H1 (cell line): ENCODE measurements around the gene ATP1A1. TPM values are rescaled to one million over a fixed set of nuclear protein-coding genes. Genes with fewer than 3 reads are reported as not detected.

ENCODE experiments used
- CTCF ChIA-PET: fragments of 300-600 bp; sonication (Branson Sonifier 250); formaldehyde crosslinking; loops from one replicate; lab custom pipeline; 2021; ENCODE audit not compliant: partially characterized antibody; lab: Charles Lee
- POLR2A ChIA-PET: fragments of 300-600 bp; sonication (Branson Sonifier 250); formaldehyde crosslinking; loops from one replicate; lab custom pipeline; 2021; ENCODE audit warnings: inconsistent platforms; ENCODE audit not compliant: partially characterized antibody; lab: Charles Lee
- DNase-seq, 2 experiments: peaks; one replicate each; pipeline versions ENCODE4 v3.0.0 to v3.0.0-alpha.2; 2010 to 2022; ENCODE audit warnings: low spot score in 2 of 2, low read depth in 1 of 2, mixed read lengths in 1 of 2
- FAIRE-seq: peaks from 2 replicates; lab custom pipeline; 2011; peaks lifted over from hg19 to GRCh38; lab: Jason Lieb, UNC
- H2AFZ ChIP-seq: 2 replicates; pipeline ENCODE4 v1.8.1; 2012; ENCODE audit warnings: low read length, inconsistent platforms
- H2AK5ac ChIP-seq: 2 replicates; pipeline ENCODE4 v1.6.1; 2013; ENCODE audit warnings: low read depth, low read length
- H2BK120ac ChIP-seq: replicated peaks from 2 replicates; pipeline ENCODE3; 2013; ENCODE audit warnings: low read depth, low read length, inconsistent platforms
- H2BK12ac ChIP-seq: 2 replicates; pipeline ENCODE4 v1.6.1; 2013; ENCODE audit warnings: low read depth, low read length
- H2BK15ac ChIP-seq: 2 replicates; pipeline ENCODE4 v1.6.1; 2013; ENCODE audit warnings: low read length
- H2BK20ac ChIP-seq: 2 replicates; pipeline ENCODE4 v1.6.1; 2013; ENCODE audit warnings: low read length
- H2BK5ac ChIP-seq: 2 replicates; pipeline ENCODE4 v1.6.1; 2013; ENCODE audit warnings: low read depth, low read length
- H3K14ac ChIP-seq: 2 replicates; pipeline ENCODE4 v1.6.1; 2013; ENCODE audit warnings: inconsistent platforms; ENCODE audit not compliant: insufficient read length
- H3K18ac ChIP-seq: 2 replicates; pipeline ENCODE4 v1.6.1; 2013; ENCODE audit warnings: low read length; ENCODE audit errors: extremely low read depth
- H3K23ac ChIP-seq: 2 replicates; pipeline ENCODE4 v1.6.1; 2013; ENCODE audit warnings: inconsistent platforms; ENCODE audit not compliant: insufficient read length
- H3K23me2 ChIP-seq: 2 replicates; pipeline ENCODE4 v1.6.1; 2013; ENCODE audit warnings: low read depth, low read length
- H3K27ac ChIP-seq: 2 replicates; pipeline ENCODE4 v1.6.1; 2011; ENCODE audit warnings: low read depth, low read length, inconsistent platforms
- H3K27me3 ChIP-seq, 4 experiments: replicated peaks in 1 of 4; 1 replicate in 1 of 4; 2 replicates in 3 of 4; pipeline versions ENCODE4 v1.6.1 to v1.8.1; 2011 to 2013; ENCODE audit warnings: low read length in 3 of 4, mild to moderate bottlenecking in 3 of 4, inconsistent platforms in 2 of 4, mixed read lengths in 2 of 4, moderate library complexity in 1 of 4; ENCODE audit not compliant: control insufficient read depth in 3 of 4, insufficient read depth in 3 of 4; ENCODE audit errors: extremely low read depth in 1 of 4
- H3K36me3 ChIP-seq, 4 experiments: 2 replicates each; pipeline versions ENCODE4 v1.6.1 to v1.8.1; 2011 to 2013; ENCODE audit warnings: mild to moderate bottlenecking in 4 of 4, low read length in 3 of 4, moderate library complexity in 2 of 4, control low read depth in 1 of 4, inconsistent platforms in 1 of 4; ENCODE audit not compliant: insufficient read depth in 4 of 4, control insufficient read depth in 2 of 4
- H3K4ac ChIP-seq: replicated peaks from 2 replicates; pipeline ENCODE3; 2013; ENCODE audit warnings: low read length, low read depth, mixed read lengths, inconsistent platforms; ENCODE audit not compliant: insufficient read length
- H3K4me1 ChIP-seq, 4 experiments: replicated peaks in 1 of 4; 1 replicate in 1 of 4; 2 replicates in 3 of 4; pipeline versions ENCODE4 v1.6.1 to v1.8.1; 2011 to 2013; ENCODE audit warnings: low read length in 3 of 4, inconsistent platforms in 2 of 4, mixed read lengths in 1 of 4; ENCODE audit not compliant: insufficient read depth in 4 of 4, control insufficient read depth in 3 of 4
- H3K4me2 ChIP-seq, 2 experiments: 2 replicates each; pipeline versions ENCODE4 v1.6.1 to v1.8.1; 2011 to 2013; ENCODE audit warnings: low read depth in 2 of 2, low read length in 2 of 2, control low read depth in 1 of 2, inconsistent platforms in 1 of 2, mild to moderate bottlenecking in 1 of 2; ENCODE audit not compliant: insufficient read depth in 1 of 2
- H3K4me3 ChIP-seq, 4 experiments: fragments of 200-600, 300-600 bp in 1 of 4; sonication (generic), shearing (Covaris generic), sonication (Bioruptor Twin) in 1 of 4; 2 replicates each; pipeline versions ENCODE4 v1.5.1 to v1.8.1; 2011 to 2016; ENCODE audit warnings: low read length in 4 of 4, low read depth in 3 of 4, control low read depth in 2 of 4, inconsistent platforms in 2 of 4, mild to moderate bottlenecking in 2 of 4, mixed read lengths in 1 of 4, moderate library complexity in 1 of 4; ENCODE audit not compliant: insufficient read depth in 2 of 4; ENCODE audit errors: extremely low read depth in 1 of 4
- H3K56ac ChIP-seq: replicated peaks from 2 replicates; pipeline ENCODE3; 2013; ENCODE audit warnings: low read depth, mild to moderate bottlenecking, mixed read lengths, low read length, inconsistent platforms; ENCODE audit not compliant: insufficient read length
- H3K79me1 ChIP-seq: 2 replicates; pipeline ENCODE4 v1.6.1; 2013; ENCODE audit warnings: low read depth, low read length, control low read depth
- H3K79me2 ChIP-seq, 2 experiments: 2 replicates each; pipeline versions ENCODE4 v1.6.1 to v1.8.1; 2012 to 2013; ENCODE audit warnings: low read length in 2 of 2, mild to moderate bottlenecking in 2 of 2, inconsistent platforms in 1 of 2; ENCODE audit not compliant: insufficient read depth in 2 of 2, control insufficient read depth in 1 of 2
- H3K9ac ChIP-seq, 4 experiments: replicated peaks in 1 of 4; 1 replicate in 1 of 4; 2 replicates in 3 of 4; pipeline versions ENCODE4 v1.6.1 to v1.8.1; 2011 to 2013; ENCODE audit warnings: low read depth in 3 of 4, low read length in 3 of 4, control low read depth in 2 of 4, mild to moderate bottlenecking in 2 of 4, moderate library complexity in 2 of 4, inconsistent platforms in 1 of 4; ENCODE audit errors: extremely low read depth in 1 of 4
- H3K9me3 ChIP-seq, 2 experiments: 2 replicates each; pipeline versions ENCODE4 v1.6.1 to v1.8.1; 2012 to 2013; ENCODE audit warnings: mild to moderate bottlenecking in 2 of 2, moderate library complexity in 2 of 2, control low read depth in 1 of 2, inconsistent platforms in 1 of 2, low read depth in 1 of 2, low read length in 1 of 2, mixed read lengths in 1 of 2; ENCODE audit not compliant: insufficient read depth in 2 of 2
- H4K20me1 ChIP-seq, 2 experiments: replicated peaks in 1 of 2; 2 replicates each; pipeline versions ENCODE3 to v1.8.1; 2011 to 2013; ENCODE audit warnings: inconsistent platforms in 2 of 2, low read length in 2 of 2, mild to moderate bottlenecking in 1 of 2; ENCODE audit not compliant: insufficient read depth in 2 of 2, control insufficient read depth in 1 of 2
- H4K5ac ChIP-seq: 2 replicates; pipeline ENCODE4 v1.6.1; 2013; ENCODE audit warnings: low read length, low read depth, mixed read lengths, inconsistent platforms; ENCODE audit not compliant: insufficient read length
- H4K8ac ChIP-seq: 2 replicates; pipeline ENCODE4 v1.8.0; 2013; ENCODE audit warnings: mild to moderate bottlenecking, moderate library complexity, low read length, inconsistent platforms; ENCODE audit not compliant: insufficient read depth; ENCODE audit errors: extremely low read depth
- H4K91ac ChIP-seq: replicated peaks from 2 replicates; pipeline ENCODE3; 2013; ENCODE audit warnings: low read length, mixed read lengths, inconsistent platforms; ENCODE audit not compliant: insufficient read length
- BCL11A ChIP-seq, 2 experiments: IDR thresholded peaks; one replicate each; pipeline ENCODE4 v1.6.1; 2011; ENCODE audit warnings: low read depth in 2 of 2, low read length in 2 of 2, mild to moderate bottlenecking in 2 of 2
- CBX8 ChIP-seq: fragments of 300-800, 300-1000 bp; sonication (generic); IDR thresholded peaks from 2 replicates; pipeline ENCODE4 v1.7.1; 2016; ENCODE audit warnings: low read depth, low read length, borderline replicate concordance
- CREB1 ChIP-seq: IDR thresholded peaks from 2 replicates; pipeline ENCODE4 v1.6.1; 2012; ENCODE audit warnings: inconsistent platforms
- GABPA ChIP-seq: IDR thresholded peaks from 2 replicates; pipeline ENCODE4 v1.6.1; 2011; ENCODE audit warnings: mild to moderate bottlenecking, low read length, moderate library complexity, borderline replicate concordance; ENCODE audit not compliant: insufficient read depth
- KDM5A ChIP-seq: fragments of 200-600 bp; IDR thresholded peaks from 2 replicates; pipeline ENCODE4 v1.7.1; 2012; ENCODE audit warnings: mild to moderate bottlenecking, low read length, inconsistent platforms, mixed read lengths
- MAFK ChIP-seq: IDR thresholded peaks from 2 replicates; pipeline ENCODE4 v1.6.1; 2012; ENCODE audit warnings: low read depth, mild to moderate bottlenecking, improper control_type of control experiment, low read length
- NRF1 ChIP-seq: IDR thresholded peaks from 2 replicates; pipeline ENCODE4 v1.6.1; 2011; ENCODE audit warnings: mild to moderate bottlenecking, low read depth, low read length, improper control_type of control experiment
- RAD21 ChIP-seq, 2 experiments: IDR thresholded peaks in 1 of 2; conservative IDR thresholded peaks in 1 of 2; 2 replicates each; pipeline ENCODE4 v1.6.1; 2011; ENCODE audit warnings: low read depth in 2 of 2, low read length in 2 of 2, improper control_type of control experiment in 1 of 2, inconsistent platforms in 1 of 2, mild to moderate bottlenecking in 1 of 2, moderate library complexity in 1 of 2
- SIX5 ChIP-seq: IDR thresholded peaks from 2 replicates; pipeline ENCODE4 v1.6.1; 2011; ENCODE audit warnings: mild to moderate bottlenecking, low read depth, low read length
- SP2 ChIP-seq: IDR thresholded peaks from 2 replicates; pipeline ENCODE4 v1.6.1; 2012; ENCODE audit warnings: mild to moderate bottlenecking, low read length, inconsistent platforms
- TCF12 ChIP-seq: IDR thresholded peaks from 2 replicates; pipeline ENCODE4 v1.6.1; 2011; ENCODE audit warnings: low read depth, mild to moderate bottlenecking, low read length
- WGBS, 2 experiments: shearing (Covaris generic) in 1 of 2; methylation state at CpG; one replicate each; pipeline versions ENCODE4 v1.1.6 to v1.1.7; 2013 to 2015; ENCODE audit warnings: low lambda C conversion rate in 2 of 2, mixed read lengths in 2 of 2, inconsistent platforms in 1 of 2, low coverage in 1 of 2, missing lambda C conversion rate in 1 of 2; ENCODE audit not compliant: insufficient replicate concordance in 2 of 2, insufficient coverage in 1 of 2, insufficient read length in 1 of 2; ENCODE audit errors: extremely low coverage in 1 of 2, missing lambda C conversion rate in 1 of 2; 5-methylcytosine and 5-hydroxymethylcytosine counted together
- polyA plus RNA-seq, 7 experiments: library from polyadenylated mRNA; depleted of rRNA in 3 of 7; stranded (reverse) in 5 of 7; unstranded in 2 of 7; fragments of >200 nt in 5 of 7; fragments of 200-250 nt in 2 of 7; gene quantifications; 1 replicate in 5 of 7; 2 replicates in 1 of 7; 4 replicates in 1 of 7; pipeline versions ENCODE4 v1.2.1 to v1.2.3, GENCODE V29; 2011 to 2013; ENCODE audit warnings: missing spikeins in 2 of 7, mixed read lengths in 2 of 7
- total RNA-seq: library from RNA; stranded (reverse); fragmentation: NEBNext Ultra II Directional; extraction: Animal tissue kit (Norgen Biotek cat#: 25700); gene quantifications from 2 replicates; pipeline ENCODE4 v1.2.1, GENCODE V29; 2021
- TF ChIP-seq, protein P1 (sequence below), 3 experiments: IDR thresholded peaks; 1 replicate in 2 of 3; 2 replicates in 1 of 3; pipeline versions ENCODE4 v1.5.1 to v1.6.1; 2011; ENCODE audit warnings: low read length in 3 of 3, mild to moderate bottlenecking in 3 of 3, inconsistent platforms in 2 of 3, low read depth in 1 of 3, moderate library complexity in 1 of 3; ENCODE audit not compliant: insufficient read depth in 1 of 3; ENCODE audit errors: control extremely low read depth in 1 of 3

The ATP1A1 gene
- total and polyA plus RNA-seq, 2 of the 8 experiments (the other 6 are each of a cell fraction or from before 2014, with no cell fraction given), result 222 to 325 TPM

DNA sequence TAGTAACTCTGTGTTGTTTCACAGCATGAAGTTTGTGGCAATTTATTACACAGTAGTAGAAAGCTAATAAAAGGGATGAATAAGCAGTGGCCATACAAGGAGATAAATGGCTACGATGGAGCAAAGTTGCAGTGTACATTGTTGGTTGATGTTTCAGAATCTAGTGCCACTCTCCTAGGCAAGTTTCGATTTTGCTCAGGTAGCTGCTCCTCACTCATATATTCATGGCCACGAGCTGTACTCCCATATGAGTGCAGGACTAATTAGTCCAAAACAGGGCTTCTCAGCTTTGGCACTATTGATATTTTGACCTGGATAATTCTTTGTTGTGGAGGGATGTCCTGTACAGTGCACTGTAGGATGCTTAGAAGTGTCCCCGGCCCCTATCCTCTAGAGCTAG lies 30.0 kb upstream of the ATP1A1 start:
- no peaks in the 10 kb centered on the region for H3K79me1 ChIP-seq
- no peak overlapping the region for H2AFZ ChIP-seq
- no peak overlapping the region for H4K5ac ChIP-seq
- H2BK15ac ChIP-seq, result no peak overlapping the region
- no peak overlapping the region for H2BK5ac ChIP-seq
- H2BK120ac ChIP-seq, result no peak overlapping the region
- ChIA-PET POLR2A (interaction anchor here (0.8 kb wide), 1 partner anchor 34 kb away, joined by 3 read pairs; no protein-coding TSS in a partner anchor), CTCF (interaction anchor here (1.2 to 2.3 kb wide), 2 partner anchors 28 to 176 kb away, joined by 3 to 8 read pairs; no protein-coding TSS in a partner anchor)
- H3K27me3 ChIP-seq, result no peaks in the 10 kb centered on the region
- H3K4ac ChIP-seq, result no peak overlapping the region
- no peaks in the 10 kb centered on the region for H3K79me2 ChIP-seq
- H2BK20ac ChIP-seq, result no peak overlapping the region
- H3K23ac ChIP-seq, result no peak overlapping the region
- H3K36me3 ChIP-seq, result no peaks in the 10 kb centered on the region
- DNase-seq, result no peak
- no peak overlapping the region for H4K8ac ChIP-seq
- H4K91ac ChIP-seq, result no peak overlapping the region
- H2AK5ac ChIP-seq, result no peak overlapping the region
- no peak overlapping the region for H3K27ac ChIP-seq
- no peaks in the 10 kb centered on the region for H3K9me3 ChIP-seq
- no peak overlapping the region for H3K4me2 ChIP-seq
- H3K56ac ChIP-seq, result no peak overlapping the region
- H3K18ac ChIP-seq, result no peak overlapping the region
- no peak for FAIRE-seq
- H3K14ac ChIP-seq, result no peak overlapping the region
- peaks cover 0 to 15% (median 9%) of the 10 kb centered on the region in 4 experiments; a peak in 6 of 7 replicates for H3K4me1 ChIP-seq
- H3K23me2 ChIP-seq, result no peaks in the 10 kb centered on the region
- no peak overlapping the region for H3K4me3 ChIP-seq
- 92% methylated on average over 4 of the region's 4 CpGs; no CpG with 5 or more reads in 1 of the 2 experiments for WGBS, 2 experiments
- H3K9ac ChIP-seq, result no peak overlapping the region
- no peaks in the 10 kb centered on the region for H4K20me1 ChIP-seq
- no peak overlapping the region for H2BK12ac ChIP-seq
- TF ChIP-seq BCL11A (IDR thresholded peaks at IDR 0.05; ENCODE audit: low read depth in 2 of 2, low read length in 2 of 2) (no peak), SIX5 (no peak), MAFK (no peak), CBX8 (no peak), KDM5A (no peak), CREB1 (no peak), NRF1 (no peak), TCF12 (no peak), SP2 (no peak), GABPA (no peak), RAD21 (IDR thresholded peaks at IDR 0.05 in 1 of 2, conservative IDR thresholded peaks at IDR 0.05 in 1 of 2; ENCODE audit: low read depth in 2 of 2, low read length in 2 of 2) (no peak)
- TF ChIP-seq, protein P1, sequence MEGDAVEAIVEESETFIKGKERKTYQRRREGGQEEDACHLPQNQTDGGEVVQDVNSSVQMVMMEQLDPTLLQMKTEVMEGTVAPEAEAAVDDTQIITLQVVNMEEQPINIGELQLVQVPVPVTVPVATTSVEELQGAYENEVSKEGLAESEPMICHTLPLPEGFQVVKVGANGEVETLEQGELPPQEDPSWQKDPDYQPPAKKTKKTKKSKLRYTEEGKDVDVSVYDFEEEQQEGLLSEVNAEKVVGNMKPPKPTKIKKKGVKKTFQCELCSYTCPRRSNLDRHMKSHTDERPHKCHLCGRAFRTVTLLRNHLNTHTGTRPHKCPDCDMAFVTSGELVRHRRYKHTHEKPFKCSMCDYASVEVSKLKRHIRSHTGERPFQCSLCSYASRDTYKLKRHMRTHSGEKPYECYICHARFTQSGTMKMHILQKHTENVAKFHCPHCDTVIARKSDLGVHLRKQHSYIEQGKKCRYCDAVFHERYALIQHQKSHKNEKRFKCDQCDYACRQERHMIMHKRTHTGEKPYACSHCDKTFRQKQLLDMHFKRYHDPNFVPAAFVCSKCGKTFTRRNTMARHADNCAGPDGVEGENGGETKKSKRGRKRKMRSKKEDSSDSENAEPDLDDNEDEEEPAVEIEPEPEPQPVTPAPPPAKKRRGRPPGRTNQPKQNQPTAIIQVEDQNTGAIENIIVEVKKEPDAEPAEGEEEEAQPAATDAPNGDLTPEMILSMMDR (IDR thresholded peaks at IDR 0.05; ENCODE audit: control extremely low read depth in 1 of 3, insufficient read depth in 1 of 3, low read depth in 1 of 3, low read length in 3 of 3), result no peak
